ENCODE data around the gene NBPF8. TPM values are rescaled to one million over a fixed set of nuclear protein-coding genes. Genes with fewer than 3 reads are reported as not detected.
"Not testable (repeated sequence)": the region's sequence is repeated elsewhere in the genome, so short reads cannot be mapped to it uniquely, and the experiment has no call there.

Gene NBPF8, protein sequence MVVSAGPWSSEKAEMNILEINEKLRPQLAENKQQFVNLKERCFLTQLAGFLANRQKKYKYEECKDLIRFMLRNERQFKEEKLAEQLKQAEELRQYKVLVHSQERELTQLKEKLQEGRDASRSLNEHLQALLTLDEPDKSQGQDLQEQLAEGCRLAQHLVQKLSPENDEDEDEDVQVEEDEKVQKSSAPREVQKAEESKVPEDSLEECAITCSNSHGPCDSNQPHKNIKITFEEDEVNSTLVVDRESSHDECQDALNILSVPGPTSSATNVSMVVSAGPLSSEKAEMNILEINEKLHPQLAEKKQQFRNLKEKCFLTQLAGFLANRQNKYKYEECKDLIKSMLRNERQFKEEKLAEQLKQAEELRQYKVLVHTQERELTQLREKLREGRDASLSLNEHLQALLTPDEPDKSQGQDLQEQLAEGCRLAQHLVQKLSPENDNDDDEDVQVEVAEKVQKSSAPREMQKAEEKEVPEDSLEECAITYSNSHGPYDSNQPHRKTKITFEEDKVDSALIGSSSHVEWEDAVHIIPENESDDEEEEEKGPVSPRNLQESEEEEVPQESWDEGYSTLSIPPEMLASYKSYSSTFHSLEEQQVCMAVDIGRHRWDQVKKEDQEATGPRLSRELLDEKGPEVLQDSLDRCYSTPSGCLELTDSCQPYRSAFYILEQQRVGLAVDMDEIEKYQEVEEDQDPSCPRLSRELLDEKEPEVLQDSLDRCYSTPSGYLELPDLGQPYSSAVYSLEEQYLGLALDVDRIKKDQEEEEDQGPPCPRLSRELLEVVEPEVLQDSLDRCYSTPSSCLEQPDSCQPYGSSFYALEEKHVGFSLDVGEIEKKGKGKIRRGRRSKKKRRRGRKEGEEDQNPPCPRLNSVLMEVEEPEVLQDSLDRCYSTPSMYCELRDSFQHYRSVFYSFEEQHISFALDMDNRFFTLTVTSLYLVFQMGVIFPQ
- 14.3 TPM for total RNA-seq

DNA sequence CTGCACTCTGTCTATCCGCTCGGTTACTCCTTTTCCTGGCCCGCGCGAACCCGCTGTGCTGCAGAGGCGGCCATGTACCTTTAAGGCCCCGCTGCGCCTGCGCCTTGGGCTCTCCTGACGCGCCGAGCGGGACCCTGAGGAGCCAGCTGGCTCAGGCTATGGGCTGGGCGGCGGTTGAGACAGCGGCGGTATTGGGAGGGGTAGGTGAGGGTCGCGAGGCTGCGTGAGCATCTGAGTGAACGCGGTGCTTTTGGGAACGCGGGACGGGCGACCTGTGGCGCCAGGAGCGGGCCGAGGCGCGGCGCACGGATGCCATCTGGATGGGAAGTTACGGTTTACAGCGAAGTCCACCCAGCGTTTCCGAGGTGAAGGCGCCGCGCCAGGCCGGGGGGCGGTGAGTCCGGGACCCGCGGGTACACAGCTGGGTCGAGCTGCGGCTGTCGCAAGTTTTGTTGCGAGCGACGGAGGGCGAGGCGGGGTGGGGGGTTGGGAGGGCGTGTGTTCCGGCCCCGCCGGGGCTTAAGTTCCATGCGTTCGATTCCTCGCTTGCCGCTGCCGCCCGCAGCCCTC is at the start of gene NBPF8:
Gene NBPF8 (plus strand): TSS at position 125 of the 570 bp plus-strand sequence. CDS start 21,488 bp downstream, outside the sequence.
- DNase-seq = not testable (repeated sequence)

DNA sequence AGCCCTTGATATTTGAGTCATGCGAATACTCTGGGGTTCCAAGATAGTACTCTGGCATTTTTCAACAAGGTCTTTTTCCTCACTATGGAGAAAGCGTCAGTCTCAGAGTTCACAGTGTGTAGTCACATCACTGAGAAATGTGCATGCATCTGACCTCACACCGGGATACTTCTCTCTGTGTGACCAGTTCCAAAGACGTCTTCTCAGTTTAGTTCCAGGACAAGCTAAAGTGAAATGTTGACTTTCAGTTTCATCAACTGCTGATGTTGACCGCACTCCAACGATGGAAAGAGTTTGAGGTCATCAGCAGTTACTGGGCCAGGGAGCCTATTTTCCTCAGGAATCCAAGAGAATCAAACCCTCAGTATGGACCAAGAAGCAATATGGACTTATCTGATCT is 47.1 kb upstream of the NBPF8 start:
- not testable (repeated sequence) for DNase-seq

DNA sequence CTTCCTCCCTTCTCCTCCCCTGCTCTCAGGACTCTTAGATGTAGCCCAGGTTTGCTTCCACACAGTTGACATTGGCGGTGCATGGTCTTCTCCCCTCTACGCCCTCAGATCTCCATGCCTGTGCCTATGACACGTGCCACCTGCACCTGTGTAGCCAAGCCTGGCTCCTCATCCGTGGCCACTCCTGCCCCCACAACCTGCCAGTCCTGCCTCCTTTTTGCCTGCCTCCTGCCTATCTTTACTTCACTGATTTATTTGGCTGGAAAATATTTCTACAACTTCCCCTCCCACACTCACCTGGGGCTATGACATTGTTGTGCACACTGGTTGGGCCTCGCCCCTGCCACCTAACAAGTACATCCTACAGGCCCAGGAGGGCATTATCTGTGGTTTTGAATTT is 28.2 kb upstream of the NBPF8 start:
- not testable (repeated sequence) for DNase-seq

DNA sequence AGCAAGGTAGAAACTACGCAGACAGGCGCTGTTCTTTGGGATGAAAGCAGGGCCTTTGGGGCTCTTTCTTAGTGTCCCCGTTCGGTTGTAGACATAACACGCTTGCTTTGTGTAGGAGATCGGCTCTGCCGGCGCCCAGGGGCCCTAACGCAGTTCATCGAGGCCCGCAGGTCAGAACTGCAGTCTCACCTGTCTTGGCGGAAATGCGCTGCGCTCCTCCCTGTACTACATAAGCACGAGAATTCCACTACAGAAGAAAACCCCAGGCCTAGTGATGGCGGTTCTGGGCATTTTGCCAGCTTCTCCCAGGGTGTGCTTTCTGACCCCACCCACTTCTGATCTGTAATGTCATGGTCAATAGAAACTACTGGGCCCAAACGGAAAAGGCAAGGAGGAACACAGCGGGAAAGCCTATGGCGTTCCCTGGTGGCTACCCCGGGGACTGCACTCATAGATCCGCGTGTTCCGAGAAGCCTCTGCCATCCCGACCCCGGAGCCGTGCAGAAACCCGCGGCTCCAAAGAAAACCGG is 26.2 kb upstream of the NBPF8 start:
- not testable (repeated sequence) for DNase-seq

DNA sequence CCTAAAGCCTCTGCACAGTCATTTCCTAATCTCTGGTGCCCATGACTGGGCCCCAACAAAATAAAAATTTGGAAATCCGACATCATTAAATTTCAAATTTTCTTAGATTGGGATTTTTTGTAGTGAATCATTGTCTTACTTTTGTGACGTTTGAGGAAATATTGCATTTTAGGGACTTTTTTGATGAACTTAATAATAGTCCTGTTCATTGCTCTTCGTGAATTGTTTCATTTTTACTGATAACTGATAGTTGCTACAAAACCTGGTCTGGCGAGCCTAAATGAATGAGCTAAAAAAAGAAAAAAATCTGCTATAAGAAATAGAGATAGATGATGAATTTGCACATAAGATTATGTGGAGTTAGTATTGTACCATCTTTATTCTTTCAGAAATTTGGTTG is 23.5 kb upstream of the NBPF8 start:
- DNase-seq = not testable (repeated sequence)

DNA sequence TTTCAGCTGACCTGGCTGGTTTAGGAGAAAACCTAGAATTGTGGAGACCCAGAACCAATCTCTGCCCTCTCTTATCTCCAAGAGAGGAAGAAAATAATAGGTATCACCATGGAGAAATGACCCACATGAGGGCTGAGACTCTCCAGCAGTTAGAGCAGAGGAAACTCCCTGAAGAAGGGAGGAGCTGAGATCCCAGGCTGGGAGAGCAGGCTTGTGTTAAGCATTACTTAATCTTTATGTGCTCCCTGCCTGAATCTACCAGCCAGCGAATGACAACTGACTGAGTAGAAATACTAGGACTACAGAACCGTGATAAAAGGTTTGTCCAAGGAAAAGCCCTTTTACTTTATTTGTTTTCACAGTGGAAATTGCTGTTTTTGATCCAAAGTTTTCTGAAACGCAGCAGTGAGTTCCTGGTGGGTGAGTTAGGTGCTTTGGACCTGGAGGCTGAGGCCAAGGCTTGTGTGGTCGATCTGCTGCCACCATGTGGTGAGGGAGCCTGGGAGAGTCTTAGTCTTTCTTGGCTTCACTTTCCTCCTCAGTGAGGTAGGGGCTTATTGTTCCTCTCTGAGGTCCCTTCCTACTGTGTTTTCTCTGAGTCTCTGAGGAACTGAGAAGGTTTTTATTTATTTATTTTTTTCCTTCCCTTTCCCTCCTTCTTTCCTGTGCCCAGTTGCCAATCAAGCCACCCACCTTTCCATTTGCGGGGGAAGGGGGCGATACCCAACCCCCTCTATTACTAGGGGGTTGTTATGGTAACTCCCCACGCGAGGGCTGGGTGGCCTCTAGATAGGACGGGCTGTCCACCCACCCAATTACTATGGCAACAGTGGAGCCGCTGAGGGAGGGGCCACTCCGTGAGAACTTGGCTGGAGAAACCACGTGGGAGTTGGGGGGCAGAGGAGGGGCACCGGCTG is 21.3 kb upstream of the NBPF8 start:
- DNase-seq = not testable (repeated sequence)

DNA sequence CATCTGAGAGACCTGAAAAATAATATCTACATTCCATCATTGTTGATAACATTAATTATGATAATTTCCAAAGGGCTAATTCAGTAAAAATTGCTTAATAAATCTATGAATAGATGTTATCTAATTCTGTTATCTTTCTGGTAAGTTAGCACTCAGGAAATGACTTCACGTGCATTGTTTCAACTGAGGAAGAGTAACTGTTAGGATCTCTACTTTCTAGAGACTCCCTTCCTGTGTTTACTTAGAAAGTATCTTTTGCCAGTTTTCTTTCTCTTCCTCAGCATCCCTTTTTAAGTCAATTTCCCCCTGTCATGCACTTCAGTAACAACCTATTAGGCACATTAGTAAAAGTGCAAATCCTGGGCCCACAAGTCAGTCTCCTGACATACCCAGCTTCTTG is 9.5 kb upstream of the NBPF8 start:
- not testable (repeated sequence) for DNase-seq

DNA sequence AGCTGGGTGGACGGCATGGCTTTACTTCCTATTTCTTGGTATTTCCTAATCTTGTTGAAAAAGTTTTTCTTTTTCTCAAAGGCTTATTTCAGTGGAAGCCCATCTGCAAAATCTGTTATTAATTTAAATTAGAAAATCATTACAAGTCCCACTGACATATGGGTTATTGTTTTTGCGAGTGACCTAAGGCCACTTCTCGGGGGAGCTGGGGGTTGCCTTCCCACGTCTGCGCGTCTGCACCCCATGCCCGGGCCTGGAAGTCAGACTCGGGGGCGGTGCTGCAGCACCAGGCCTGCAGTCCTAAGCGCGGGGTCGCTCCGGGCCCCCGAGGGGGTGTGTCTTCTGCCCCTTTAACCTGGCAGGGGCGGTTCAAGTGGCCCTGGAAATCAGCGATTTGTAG is 384 bp upstream of the NBPF8 start:
- not testable (repeated sequence) for DNase-seq

DNA sequence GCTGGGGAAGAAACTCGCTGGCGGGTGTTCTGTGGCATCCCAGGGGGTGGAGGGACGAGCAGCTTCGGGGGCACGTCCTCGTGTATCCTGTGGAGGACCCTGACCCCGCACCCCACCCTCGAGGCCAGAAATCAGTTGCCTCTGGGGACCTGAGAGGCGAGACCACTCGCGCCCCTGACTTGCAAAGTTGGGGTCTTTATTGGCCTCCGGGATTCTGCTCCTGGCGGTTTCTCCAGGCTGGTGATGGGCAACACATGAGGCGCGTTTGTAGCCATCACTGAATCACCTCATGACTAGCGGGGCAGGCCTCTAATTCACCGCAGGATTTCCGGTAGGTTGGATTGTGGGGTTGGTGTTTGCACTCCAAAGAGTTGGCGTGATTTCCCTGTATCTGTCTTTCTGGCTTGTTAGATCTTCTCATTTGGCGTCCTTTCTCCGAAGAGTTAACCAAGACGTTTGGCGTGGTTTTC is 692 bp downstream of the NBPF8 start:
- DNase-seq = not testable (repeated sequence)

DNA sequence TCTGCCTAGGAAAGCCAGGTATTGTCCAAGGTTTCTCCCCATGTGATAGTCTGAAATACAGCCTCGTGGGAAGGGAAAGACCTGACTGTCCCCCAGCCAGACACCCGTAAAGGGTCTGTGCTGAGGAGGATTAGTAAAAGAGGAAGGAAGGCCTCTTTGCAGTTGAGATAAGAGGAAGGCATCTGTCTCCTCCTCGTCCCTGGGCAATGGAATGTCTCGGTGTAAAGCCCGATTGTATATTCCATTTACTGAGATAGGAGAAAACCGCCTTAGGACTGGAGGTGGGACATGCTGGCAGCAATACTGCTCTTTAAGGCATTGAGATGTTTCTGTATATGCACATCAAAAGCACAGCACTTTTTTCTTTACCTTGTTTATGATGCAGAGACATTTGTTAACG is 10.2 kb downstream of the NBPF8 start:
- DNase-seq = not testable (repeated sequence)

DNA sequence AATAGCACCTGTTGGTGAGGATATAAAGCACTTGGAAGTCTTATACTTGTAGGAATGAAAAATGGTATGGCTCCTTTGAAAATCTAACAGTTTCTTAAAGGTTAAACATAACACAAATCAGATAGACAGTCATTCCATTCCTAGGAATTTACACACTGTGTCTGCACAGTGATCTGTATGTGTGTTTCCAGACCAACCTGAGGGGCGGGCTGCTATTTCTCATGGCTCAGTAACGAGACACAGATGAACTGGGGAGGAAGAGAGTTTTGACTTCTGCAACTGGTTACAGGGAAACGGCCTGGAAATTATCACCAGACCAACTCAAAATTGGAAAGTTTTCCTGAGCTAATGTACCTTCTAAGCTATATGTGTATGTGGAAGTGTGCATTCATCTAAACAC is 16.8 kb downstream of the NBPF8 start:
- DNase-seq = not testable (repeated sequence)

DNA sequence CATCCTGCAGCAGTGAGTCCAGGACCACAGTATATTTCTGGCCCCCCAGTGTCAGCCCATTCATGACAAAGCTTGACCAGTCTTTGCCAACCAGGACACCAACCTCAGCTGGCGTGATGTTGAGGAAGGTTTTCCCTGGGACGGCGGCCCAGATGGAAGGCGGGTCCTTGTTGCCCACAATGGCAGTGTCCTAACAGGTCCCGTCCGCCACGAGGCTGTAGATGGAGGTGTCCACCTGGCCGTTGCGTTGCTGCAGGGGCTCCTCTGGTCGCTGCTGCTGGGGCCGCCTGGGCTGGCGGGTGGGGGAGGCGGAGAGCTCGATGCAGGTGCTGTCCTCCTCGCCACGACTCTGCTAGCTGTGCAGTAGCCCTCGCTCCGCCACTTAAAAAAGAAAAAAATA is 19.0 kb downstream of the NBPF8 start:
- not testable (repeated sequence) for DNase-seq

DNA sequence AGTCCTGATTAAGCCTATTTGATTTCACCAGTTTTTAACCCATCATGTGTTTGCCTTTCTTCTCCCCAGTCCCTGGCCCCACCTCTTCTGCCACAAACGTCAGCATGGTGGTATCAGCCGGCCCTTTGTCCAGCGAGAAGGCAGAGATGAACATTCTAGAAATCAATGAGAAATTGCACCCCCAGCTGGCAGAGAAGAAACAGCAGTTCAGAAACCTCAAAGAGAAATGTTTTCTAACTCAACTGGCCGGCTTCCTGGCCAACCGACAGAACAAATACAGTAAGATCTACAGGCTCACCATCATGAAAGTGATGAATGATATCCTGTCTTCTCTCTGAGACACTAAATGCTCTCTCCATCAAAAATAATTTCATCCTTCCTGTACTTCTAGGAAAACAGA is 34.3 kb downstream of the NBPF8 start:
- not testable (repeated sequence) for DNase-seq

Other genes with a start within 250 kb of the NBPF8 start
- gene SEC22B, start 238.5 kb upstream of the NBPF8 start, total RNA-seq = 43.6 TPM